Measurements from ENCODE around the gene SLC6A16.
"Not testable (repeated sequence)": the region's sequence is repeated elsewhere in the genome, so short reads cannot be mapped to it uniquely, and the experiment has no call there.

Gene SLC6A16

DNA sequence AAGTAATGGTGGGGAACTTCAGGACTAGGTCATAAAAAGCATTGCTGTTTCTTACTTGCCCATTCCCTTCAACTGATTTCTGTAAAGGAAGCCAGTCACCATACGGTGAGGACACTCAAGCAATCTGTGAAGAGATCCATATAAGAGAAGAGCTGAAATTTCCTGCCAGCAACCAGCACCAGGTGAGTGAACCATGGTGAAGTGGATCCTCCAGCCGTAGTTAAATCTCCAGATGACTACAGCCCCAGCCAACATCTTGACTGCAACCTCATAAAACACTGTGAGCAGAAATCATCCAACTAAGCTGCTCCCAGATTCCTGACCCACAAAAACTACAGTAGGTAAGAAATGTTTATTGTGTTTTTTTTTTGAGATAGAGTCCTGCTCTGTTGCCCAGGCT lies 3.8 kb upstream of the SLC6A16 start:
- DNase-seq, result no peak

DNA sequence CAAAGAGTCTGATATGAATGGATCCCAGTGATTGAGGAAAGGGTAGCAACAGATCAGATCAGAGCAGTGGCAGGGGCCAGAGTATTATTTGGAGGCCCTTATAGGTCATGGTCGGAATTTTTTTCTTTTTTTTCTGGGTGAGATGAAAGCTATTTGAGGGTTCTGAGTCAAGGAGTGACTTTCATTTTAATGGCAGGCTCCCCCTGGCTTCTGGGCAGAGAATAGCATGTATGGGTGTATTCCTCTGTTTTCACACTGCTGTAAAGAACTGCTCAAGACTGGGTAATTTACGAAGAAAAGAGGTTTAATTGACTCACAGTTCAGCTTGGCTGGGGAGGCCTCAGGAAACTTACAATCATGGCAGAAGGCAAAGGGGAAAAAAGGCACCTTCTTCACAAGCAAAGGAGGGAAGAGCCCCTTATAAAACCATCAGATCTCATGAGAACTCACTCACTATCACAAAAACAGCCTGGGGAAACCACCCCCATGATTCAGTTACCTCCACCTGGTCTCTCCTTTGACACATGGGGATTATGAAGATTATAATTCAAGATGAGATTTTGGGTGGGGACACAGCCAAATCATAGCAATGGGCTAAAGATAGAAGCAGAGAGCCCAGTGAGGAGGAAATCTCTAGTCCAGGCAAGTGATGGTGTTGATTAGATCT lies 3.0 kb upstream of the SLC6A16 start:
- peak; percentile 29 for DNase-seq

DNA sequence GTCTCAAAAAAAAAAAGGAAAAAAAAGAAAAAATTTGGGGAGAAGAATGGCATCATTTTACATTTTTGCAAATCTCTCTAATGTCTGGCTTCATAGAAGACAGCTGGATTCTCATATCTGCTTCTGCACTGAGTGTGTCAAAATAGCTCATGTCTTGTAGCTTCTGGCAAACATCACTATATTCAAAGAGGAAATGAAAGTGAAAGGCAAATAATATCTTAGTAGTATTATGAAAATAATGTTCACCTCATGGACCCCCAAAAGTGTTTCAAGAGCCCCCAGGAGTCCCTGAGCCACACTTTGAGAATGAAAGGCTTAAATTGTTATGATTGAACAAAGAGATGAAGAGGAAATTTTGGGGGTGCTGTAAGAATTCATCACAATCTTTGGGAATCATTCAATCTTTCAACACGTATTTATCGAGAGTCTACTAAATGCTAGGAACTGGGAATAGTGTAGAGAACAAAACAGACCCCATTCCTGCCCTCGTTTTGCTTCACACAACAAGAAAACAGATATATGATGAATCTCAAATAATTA lies 1.2 kb upstream of the SLC6A16 start:
- no peak for DNase-seq

DNA sequence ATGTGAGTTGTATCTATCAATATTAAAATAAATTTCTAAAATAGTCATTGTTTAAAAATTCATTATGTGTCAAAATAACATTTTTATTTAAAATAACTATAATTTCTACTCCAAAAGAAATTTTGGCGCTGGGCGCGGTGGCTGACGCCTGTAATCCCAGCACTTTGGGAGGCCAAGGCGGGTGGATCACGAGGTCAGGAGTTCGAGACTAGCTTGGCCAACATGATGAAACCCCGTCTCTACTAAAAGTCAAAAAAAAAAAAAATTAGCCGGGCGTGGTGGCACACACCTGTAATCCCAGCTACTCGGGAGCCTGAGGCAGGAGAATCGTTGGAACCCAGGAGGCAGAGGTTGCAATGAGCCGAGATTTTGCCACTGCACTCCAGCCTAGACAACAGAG lies 765 bp upstream of the SLC6A16 start:
- not testable (repeated sequence) for DNase-seq

DNA sequence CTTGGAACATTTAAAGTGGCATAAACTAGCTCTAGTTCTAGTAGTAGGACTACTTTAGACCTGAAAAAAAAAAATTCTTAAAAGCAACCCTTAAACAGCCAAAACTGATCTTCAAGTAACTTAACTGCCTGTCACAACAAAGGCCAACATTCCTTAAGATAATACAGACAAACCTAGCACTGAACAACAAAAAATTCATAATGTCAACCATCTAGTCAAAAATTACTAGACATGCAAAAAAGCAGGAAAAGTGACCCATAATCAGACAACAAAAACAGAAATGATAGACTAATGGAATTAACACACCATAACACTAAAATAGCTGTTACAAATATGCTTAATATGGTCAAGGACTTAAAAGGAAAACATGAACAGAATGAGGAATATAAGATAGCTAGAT lies 6.7 kb downstream of the SLC6A16 start:
- DNase-seq, result no peak

DNA sequence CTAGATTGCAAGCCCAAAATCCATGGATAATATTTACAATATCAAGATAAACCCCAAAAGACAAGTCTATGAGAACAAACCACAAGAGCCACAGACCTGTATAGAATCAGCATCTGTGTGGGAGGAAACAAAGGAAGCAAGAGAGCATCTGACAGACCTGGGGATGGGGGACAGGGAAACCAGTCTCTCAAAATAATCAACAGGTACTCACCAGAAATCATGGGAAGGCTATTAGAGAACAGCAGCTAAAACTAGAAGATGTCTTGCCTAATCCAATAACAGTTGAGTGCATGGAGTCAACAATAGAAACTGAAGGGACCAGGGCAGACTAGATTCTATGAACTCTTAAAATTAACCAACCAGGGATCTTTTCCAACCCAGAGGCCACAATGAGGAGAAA lies 8.7 kb downstream of the SLC6A16 start:
- DNase-seq, result no peak

DNA sequence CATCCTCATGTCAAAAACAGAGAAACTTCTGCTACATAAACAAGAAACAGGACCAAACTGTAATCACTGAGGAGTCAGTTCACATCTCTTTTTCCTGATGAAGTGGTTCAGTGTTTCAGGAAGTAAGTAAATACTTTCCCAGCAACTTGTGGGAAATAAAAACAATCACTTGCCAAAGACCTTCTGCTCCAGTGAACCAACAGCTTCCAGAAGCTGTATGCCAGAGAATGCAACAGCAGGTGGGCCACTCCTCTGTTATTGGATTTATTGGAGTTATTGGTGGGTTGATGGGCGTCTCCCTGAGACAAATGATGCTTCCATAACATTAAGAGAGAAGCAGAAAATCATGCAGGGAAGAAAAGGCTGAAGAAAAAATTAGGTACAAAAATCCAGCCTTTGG lies 9.9 kb downstream of the SLC6A16 start:
- no peak for DNase-seq

DNA sequence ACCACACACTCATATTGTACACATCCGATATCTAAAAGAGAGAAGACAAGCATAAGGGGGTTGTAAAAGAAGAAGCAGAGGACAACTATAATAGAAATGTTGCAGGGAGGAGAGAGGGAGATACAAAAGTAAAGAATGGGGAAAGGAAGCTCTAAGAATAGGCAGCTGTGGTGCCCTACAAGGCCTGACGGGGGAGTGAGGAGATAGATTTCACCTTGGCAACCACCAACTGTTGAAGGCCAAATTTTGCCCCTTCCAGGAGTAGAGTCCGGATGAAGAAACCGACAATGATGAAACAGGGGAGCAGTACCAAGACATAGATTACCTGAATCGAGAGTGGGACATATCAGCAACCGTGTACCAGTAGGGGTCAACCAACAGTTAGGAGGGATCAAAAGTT lies 15.9 kb downstream of the SLC6A16 start:
- no peak for DNase-seq

DNA sequence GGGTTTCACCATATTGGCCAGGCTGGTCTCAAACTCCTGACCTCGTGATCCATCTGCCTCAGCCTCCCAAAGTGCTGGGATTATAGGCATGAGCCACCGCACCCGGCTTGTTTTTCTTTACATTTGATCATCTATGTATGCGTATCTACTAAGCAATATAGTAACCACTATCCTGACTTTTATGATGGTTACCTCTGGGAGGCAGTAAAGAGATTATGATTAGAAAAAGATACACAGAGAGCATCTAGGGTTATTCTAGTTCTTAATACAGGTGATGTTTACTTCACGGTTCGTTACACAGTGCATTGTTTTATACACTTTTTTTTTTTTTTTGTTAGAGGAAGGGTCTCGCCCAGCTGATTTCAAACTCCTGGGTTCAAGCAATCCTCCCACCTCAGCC lies 18.3 kb downstream of the SLC6A16 start:
- DNase-seq, result not testable (repeated sequence)

DNA sequence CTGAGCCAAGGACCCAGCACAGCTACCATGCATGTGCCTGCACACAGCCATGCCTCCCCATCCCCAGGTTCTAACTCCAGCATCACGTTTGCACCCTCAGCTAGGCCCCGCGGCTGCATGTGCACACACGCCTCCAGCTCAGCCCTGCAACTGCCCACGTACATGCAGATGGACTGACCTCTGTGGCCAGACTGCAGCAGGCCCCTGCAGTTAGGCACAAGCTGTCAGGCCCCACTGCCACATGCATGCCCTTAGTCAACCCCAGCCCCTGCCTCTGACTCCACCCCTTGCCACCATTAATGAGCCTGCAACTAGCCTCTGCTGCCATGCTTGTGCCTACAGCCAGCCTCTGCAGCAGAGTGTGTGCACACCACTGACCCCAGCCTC lies 23.1 kb downstream of the SLC6A16 start:
- no peak for DNase-seq

DNA sequence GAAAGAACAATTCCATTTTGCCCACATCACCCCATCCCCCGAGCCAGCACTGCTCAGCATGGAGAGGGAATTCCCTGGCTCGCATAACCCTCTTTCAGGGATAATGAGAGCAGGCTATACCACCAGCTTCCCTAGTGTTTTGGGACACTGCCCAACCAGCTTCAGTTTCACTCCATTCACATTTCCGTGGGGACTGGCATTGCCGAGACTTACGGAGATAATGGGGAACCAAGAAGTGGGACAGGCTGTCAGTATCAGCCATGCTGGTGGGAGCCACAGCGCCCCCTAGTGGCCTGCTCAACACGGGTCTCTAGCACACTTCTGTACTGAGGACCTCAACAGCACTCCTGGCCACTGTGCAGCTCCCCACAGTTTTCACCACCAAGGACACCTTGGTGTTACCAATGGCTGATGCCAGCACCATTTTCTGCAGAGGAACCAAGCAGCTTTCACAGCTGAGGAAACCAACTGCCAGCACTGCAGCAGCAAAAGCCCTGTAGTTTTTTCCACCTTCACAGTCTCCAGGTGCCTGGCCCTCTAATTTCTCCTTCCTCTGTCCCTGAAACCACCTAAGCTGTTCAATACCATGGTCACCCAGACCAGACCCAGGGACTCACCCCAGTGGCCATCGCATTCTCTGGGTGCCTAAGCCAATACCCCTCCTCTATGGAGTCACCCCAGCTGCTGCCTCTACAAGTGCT lies 23.7 kb downstream of the SLC6A16 start:
- peak; percentile 55 for DNase-seq

DNA sequence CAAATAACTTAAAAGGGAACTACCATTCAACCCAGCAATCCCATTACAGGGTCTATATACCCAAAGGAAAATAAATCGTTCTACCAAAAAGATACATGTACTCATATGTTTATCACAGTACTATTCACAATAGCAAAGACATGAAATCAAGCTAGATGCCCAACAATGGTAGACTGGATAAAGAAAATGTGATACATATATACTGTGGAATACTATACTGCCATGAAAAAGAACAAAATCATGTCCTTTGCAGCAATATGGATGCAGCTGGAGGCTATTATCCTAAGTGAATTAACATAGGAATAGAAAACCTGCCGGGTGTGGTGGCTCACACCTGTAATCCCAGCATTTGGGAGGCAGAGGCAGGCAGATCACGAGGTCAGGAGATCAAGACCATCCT lies 26.3 kb downstream of the SLC6A16 start:
- not testable (repeated sequence) for DNase-seq

DNA sequence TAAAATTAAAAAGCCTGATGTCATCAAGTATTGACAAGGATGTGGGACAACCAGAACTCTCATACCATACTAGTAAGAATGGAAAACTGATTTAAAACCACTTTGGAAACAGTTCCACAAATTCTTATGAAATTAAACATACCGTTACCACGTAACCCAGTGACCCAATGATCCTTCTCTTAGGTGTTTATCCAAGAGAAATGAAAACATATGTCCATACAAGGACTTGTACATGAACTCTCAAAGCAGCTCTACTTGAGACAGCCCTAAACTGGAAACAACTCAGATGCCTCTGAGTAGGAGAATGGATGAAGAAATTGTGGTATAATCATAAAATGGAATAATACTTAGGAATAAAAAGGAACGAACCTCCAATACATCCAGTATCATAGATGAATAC lies 27.6 kb downstream of the SLC6A16 start:
- DNase-seq, result peak; percentile 49

DNA sequence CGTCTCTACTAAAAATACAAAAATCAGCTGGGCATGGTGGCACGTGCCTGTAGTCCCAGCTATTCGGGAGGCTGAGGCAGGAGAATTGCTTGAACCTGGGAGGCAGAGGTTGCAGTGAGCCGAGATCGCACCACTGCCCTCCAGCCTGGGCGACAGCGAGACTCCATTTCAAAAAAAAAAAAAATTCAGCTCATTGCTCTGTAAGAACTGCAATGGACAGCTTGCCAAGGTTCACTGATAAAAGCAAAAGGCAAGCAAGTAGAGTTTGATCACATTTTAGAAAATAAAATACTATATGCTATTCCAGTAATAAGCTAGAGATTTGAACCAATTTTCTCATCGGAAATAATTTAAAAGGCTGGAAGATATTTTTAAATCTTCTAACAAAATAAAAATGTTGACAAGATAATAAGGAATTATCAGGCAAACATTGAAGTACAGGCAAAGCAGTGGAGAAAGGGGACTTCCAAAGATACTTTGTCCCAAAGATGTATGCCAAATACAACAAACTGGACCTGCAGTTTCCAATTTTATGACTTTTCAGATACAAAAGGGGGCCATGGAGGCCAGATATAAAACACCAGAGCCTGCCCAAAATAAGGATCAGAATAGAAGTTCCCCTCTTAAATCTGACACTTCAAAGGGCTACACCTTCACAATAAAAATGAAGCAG lies 29.6 kb downstream of the SLC6A16 start:
- no peak for DNase-seq

DNA sequence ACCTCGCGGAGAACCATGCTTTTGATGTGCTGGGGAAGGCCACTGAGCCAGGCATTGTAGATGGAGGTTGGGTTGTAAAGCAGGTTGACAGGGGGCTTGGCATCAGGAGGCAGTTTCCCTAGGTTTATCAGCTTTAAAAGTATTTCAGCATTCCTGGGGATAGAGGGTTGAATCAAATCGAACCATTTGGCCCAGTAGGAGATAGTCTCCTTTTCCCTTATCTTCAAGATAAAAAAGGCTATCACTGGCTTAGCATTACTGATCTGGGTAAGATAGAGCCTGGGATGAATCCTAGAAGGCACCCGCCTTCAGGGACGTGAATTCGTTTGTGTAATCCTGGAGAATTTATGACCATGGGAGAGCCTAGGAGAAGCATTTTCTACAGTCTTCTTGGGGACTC lies 30.6 kb downstream of the SLC6A16 start:
- DNase-seq, result no peak

DNA sequence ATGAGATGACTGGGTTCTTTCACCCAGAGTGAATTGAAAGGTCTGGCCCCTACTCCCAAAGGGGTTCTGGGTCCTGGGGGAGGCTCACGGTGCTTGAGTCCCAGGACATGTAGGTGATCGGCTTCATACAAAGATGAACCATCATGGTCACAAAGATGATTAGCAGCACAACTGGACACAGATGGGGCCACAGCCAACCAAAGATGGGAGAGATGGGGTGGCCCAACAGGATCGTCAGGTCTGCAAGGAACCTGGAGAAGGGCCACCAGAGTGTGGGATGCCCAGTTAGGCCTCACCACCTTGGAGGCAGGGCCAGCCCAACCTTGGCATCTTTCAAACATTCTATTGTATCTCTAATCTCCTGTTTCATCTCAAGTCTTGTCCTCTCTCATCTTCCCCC lies 34.5 kb downstream of the SLC6A16 start:
- no peak for DNase-seq

DNA sequence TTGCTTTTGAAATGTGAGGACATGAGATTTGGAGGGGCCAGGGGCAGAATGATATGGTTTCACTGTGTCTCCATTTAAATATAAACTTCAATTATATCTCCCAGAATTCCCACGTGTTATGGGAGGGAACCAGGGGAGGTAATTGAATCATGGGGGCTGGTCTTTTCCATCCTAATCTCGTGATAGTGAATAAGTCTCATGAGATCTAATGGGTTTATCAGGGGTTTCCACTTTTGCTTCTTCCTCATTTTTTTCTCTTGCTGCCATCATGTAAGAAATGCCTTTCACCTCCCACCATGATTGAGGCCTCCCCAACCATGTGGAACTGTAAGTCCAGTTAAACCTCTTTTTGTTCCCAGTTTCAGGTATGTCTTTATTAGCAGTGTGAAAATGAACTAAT lies 35.7 kb downstream of the SLC6A16 start:
- DNase-seq, result not testable (repeated sequence)

DNA sequence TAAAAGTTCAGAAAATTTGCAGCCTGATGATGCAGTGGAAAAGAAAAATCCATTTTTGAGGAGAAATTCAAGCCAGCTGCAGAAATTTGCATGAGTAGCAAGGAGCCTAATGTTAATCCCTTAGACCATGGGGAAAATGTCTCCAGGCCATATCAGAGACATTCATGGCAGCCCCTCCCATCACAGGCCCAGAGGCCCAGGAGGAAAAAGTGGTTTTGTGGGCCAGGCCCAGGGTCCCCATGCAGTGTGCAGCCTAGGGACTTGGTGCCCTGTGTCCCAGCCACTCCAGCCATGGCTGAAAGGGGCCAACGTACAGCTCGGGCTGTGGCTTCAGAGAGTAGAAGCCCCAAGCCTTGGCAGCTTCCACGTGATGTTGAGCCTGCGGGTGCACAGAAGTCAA lies 36.8 kb downstream of the SLC6A16 start:
- not testable (repeated sequence) for DNase-seq

DNA sequence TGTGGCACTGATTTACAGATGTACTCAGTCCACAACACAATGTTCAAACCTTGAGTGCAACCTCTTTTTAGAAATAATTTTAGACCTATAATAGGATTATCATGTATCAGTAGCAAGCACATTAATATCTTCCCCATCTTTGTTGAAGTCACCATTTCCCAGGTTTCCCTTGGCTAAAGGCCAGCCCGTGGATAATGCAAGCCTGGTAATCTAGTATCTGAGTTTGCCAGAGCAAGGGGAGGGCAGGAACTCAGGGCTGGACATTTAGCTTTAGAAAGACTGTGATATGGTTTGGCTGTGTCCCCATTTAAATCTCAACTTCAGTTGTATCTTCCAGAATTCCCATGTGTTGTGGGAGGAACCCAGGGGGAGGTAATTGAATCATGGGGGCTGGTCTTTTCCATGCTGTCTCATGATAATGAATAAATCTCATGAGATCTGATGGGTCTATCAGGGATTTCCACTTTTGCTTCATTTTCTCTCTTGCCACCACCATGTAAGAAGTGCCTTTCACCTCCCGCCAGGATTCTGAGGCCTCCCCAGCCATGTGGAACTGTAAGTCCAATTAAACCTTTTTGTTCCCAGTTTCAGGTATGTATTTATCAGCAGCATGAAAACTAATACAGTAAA lies 37.7 kb downstream of the SLC6A16 start:
- no peak for DNase-seq

DNA sequence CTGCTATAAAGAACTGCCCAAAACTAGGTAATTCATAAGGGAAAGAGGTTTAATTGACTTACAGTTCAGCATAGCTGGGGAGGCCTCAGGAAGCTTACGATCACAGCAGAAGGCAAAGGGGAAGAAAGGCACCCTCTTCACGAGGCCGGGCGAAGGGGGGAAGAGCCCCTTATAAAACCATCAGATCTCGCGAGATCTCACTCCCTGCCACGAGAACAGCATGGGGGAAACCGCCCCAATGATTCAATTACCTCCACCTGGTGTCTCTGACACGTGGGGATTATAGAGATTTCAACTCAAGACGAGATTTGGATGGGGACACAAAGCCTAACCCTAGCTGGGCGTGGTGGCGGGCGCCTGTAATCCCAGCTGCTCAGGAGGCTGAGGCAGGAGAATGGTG lies 42.8 kb downstream of the SLC6A16 start:
- no peak for DNase-seq

DNA sequence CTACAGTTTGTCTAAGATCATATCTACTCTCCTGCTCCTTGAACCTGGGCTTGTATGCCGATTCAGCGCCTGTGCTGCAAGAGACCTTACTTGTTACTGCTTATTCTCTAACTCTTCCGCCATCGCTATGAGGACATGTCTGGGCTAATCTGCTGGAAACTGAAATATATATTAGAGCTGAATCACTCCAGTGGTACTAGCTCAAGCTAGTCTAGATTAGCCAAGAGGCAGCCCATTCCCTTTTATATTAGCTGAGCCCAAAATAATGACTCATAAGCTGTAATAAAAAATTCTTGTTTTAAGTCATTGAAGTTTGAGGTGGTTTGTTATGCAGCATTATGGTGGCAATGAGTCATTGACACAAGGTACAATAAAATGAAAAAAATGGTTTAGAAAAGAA lies 52.8 kb downstream of the SLC6A16 start:
- DNase-seq, result peak; percentile 36

DNA sequence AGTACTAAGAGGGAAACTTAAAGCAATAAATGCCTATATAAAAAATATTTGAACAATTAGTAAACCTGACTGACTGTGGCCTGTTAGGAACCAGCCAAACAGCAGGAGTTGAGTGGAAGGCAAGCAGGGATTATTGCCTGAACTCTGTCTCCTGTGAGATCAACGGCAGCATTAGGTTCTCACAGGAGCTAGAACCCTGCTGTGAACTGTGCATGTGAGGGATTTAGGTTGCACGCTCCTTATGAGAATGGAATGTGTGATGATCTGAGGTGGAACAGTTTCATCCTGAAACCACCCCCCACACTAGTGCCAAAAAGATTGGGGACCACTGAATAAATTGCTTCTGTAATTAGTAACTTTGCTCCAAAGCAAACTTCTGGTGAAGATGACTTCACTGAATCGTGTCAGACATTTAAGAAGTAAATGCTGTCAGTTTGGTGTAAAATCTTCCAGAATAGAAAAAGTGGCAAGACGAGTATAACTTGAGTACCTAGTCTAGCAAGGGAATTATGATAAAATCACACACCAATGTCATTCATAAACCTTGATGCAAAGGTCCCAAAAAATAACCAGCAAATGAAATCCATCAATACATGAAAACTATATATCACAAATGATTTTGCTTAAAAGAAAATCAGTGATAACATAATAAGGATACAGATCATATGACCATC lies 53.8 kb downstream of the SLC6A16 start:
- DNase-seq, result peak; percentile 20

DNA sequence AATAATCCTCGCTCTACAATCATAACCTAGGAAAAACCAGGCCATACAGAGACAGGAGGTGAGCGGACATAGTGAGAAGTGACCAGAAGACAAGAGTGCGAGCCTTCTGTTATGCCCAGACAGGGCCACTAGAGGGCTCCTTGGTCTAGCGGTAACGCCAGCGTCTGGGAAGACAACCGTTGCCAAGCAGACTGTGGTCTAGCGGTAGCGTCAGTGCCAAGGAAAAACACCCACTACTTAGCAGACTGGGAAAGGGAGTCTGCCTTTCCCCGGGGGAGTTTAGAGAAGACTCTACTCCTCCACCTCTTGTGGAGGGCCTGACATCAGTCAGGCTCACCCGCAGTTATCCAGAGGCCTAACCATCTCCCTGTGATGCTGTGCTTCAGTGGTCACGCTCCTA lies 58.6 kb downstream of the SLC6A16 start:
- DNase-seq, result peak; percentile 60

Data from fibroblast of skin of scalp (primary cell).